ENCODE results near the gene CCDC17. TPM values are rescaled to one million over a fixed set of nuclear protein-coding genes. Genes with fewer than 3 reads are reported as not detected.

The CCDC17 gene
- total RNA-seq, 1 donor from 2014 or later: 3.8 TPM

DNA sequence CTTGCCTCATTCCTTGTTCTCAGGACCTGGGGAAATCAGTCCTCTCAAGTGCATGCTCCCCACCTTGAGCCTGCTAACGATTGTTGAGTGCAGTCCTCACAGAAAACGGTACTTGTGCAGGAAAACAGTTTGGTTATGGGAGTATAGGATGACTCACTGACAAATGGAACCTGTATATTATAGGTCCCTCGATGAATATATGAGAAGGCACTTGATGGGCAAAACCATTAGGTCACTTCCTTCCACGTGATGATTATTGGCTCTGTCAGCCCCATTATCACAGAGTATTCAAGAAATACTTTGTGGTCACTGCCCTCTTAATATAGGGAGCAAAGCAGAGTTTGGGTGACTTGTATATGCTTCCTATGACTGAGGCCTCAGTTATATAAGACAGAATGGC, 6.2 kb downstream of the CCDC17 start:
- no peak overlapping the region for H3K27ac Mint-ChIP-seq (ENCODE audit: unreplicated experiment)
- no peak overlapping the region for H3K9ac ChIP-seq (ENCODE audit: low read length)
- peaks cover 23% of the 10 kb centered on the region for H3K36me3 Mint-ChIP-seq (ENCODE audit: low read depth, unreplicated experiment)
- no peaks in the 10 kb centered on the region for H3K4me1 ChIP-seq (ENCODE audit: insufficient read depth, low read length)
- no peak overlapping the region for H3K4me3 Mint-ChIP-seq (ENCODE audit: unreplicated experiment)
- FAIRE-seq (no peak), DNase-seq (ENCODE audit: low read depth) (peak; percentile 36)
- no peak overlapping the region for H2AFZ ChIP-seq (ENCODE audit: low read depth, low read length)
- no peaks in the 10 kb centered on the region for H3K9me3 ChIP-seq (ENCODE audit: insufficient read depth, low read depth, low read length)
- TF ChIP-seq, protein P1, sequence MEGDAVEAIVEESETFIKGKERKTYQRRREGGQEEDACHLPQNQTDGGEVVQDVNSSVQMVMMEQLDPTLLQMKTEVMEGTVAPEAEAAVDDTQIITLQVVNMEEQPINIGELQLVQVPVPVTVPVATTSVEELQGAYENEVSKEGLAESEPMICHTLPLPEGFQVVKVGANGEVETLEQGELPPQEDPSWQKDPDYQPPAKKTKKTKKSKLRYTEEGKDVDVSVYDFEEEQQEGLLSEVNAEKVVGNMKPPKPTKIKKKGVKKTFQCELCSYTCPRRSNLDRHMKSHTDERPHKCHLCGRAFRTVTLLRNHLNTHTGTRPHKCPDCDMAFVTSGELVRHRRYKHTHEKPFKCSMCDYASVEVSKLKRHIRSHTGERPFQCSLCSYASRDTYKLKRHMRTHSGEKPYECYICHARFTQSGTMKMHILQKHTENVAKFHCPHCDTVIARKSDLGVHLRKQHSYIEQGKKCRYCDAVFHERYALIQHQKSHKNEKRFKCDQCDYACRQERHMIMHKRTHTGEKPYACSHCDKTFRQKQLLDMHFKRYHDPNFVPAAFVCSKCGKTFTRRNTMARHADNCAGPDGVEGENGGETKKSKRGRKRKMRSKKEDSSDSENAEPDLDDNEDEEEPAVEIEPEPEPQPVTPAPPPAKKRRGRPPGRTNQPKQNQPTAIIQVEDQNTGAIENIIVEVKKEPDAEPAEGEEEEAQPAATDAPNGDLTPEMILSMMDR (IDR thresholded peaks at IDR 0.05; ENCODE audit: insufficient read depth, low read depth, low read length): no peak
- TF ChIP-seq EZH2 (IDR thresholded peaks at IDR 0.05; ENCODE audit: insufficient read depth, low read length): no peak
- no peak overlapping the region for H3K4me2 ChIP-seq (ENCODE audit: low read length)
- no peaks in the 10 kb centered on the region for H3K4me1 Mint-ChIP-seq (ENCODE audit: low read depth, unreplicated experiment)
- no peaks in the 10 kb centered on the region for H3K9me3 Mint-ChIP-seq (ENCODE audit: unreplicated experiment)
- no peaks in the 10 kb centered on the region for H3K27me3 Mint-ChIP-seq (ENCODE audit: low read depth, unreplicated experiment)
- H3K4me3 ChIP-seq (ENCODE audit: insufficient read depth, low read depth, low read length): no peak overlapping the region
- peaks cover 4% of the 10 kb centered on the region for H4K20me1 ChIP-seq (ENCODE audit: insufficient read depth, low read length)
- peaks cover 33% of the 10 kb centered on the region for H3K36me3 ChIP-seq (ENCODE audit: insufficient read depth, low read length)
- H3K27ac ChIP-seq (ENCODE audit: low read depth, low read length): peak overlapping the region; percentile 28
- no peaks in the 10 kb centered on the region for H3K79me2 ChIP-seq (ENCODE audit: insufficient read depth, low read length)
- no peaks in the 10 kb centered on the region for H3K27me3 ChIP-seq (ENCODE audit: insufficient read depth, low read length)

DNA sequence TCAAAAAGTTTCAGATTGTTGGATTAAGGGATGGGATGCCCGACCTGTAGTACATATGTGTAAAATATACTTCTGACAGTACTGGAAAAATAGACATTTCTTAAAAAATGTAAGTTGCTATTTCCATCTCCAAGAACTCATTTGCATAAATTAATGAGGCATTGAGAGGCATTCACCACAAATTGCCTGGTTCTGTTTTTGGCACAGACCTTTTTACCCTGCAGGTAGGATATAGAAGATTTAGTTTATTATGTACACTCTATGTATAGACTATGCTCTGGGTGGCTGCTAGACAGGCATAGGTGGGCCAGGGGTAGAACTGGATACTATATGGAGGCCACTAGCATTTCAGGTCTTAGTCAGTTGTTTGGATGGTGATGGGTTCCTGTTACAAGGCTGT, 8.0 kb downstream of the CCDC17 start:
- Histone ChIP-seq H3K27me3 (ENCODE audit: insufficient read depth, low read length) (no peaks in the 10 kb centered on the region), H4K20me1 (ENCODE audit: insufficient read depth, low read length) (peaks cover 4% of the 10 kb centered on the region), H3K4me1 (ENCODE audit: insufficient read depth, low read length) (no peaks in the 10 kb centered on the region), H3K4me3 (ENCODE audit: insufficient read depth, low read depth, low read length) (no peak overlapping the region), H3K36me3 (ENCODE audit: insufficient read depth, low read length) (peaks cover 33% of the 10 kb centered on the region), H3K27ac (ENCODE audit: low read depth, low read length) (no peak overlapping the region), H3K9me3 (ENCODE audit: insufficient read depth, low read depth, low read length) (no peaks in the 10 kb centered on the region), H3K9ac (ENCODE audit: low read length) (no peak overlapping the region), H2AFZ (ENCODE audit: low read depth, low read length) (no peak overlapping the region), H3K79me2 (ENCODE audit: insufficient read depth, low read length) (peaks cover 3% of the 10 kb centered on the region), H3K4me2 (ENCODE audit: low read length) (no peak overlapping the region)
- FAIRE-seq (no peak), DNase-seq (ENCODE audit: low read depth) (no peak)
- Mint-ChIP-seq H3K4me3 (ENCODE audit: unreplicated experiment) (no peak overlapping the region), H3K4me1 (ENCODE audit: low read depth, unreplicated experiment) (no peaks in the 10 kb centered on the region), H3K9me3 (ENCODE audit: unreplicated experiment) (no peaks in the 10 kb centered on the region), H3K27ac (ENCODE audit: unreplicated experiment) (no peak overlapping the region), H3K27me3 (ENCODE audit: low read depth, unreplicated experiment) (no peaks in the 10 kb centered on the region), H3K36me3 (ENCODE audit: low read depth, unreplicated experiment) (peaks cover 27% of the 10 kb centered on the region)
- TF ChIP-seq EZH2 (IDR thresholded peaks at IDR 0.05; ENCODE audit: insufficient read depth, low read length): no peak
- TF ChIP-seq, protein P1 (IDR thresholded peaks at IDR 0.05; ENCODE audit: insufficient read depth, low read depth, low read length): no peak

DNA sequence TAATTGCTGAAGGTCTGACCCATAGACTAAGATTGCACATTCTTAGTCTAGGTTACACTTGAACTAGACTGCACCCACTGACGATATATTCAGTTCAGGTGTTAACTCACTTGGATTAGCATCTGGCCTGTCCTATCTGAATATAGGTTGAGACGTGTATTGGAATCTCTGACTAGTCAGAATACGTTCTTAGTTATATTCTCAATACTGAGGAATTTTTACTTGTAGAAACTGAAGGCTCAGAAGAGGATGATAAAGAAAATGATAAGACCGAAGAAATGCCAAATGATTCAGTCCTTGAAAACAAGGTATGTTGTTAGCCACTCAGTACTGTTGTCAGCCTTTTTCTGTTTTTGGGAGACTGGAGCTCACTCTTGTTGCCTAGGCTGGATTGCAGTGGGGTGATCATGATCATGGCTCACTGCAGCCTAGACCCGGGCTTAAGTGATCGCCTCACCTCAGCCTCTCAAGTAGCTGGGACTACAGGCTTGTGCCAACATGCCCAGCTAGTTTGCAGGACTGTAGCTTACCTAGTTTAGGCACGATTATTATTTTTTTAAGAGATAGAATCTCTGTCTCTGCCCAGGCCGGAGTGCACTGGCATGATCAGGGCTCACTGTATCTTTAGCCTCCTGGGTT, 10.8 kb downstream of the CCDC17 start:
- peaks cover 7% of the 10 kb centered on the region for H3K4me1 Mint-ChIP-seq (ENCODE audit: low read depth, unreplicated experiment)
- H3K4me3 ChIP-seq (ENCODE audit: insufficient read depth, low read depth, low read length): no peak overlapping the region
- H3K4me2 ChIP-seq (ENCODE audit: low read length): no peak overlapping the region
- H3K36me3 ChIP-seq (ENCODE audit: insufficient read depth, low read length): peaks cover 38% of the 10 kb centered on the region
- peak overlapping the region; percentile 58 for H3K27ac Mint-ChIP-seq (ENCODE audit: unreplicated experiment)
- no peak overlapping the region for H3K4me3 Mint-ChIP-seq (ENCODE audit: unreplicated experiment)
- peaks cover 5% of the 10 kb centered on the region for H4K20me1 ChIP-seq (ENCODE audit: insufficient read depth, low read length)
- no peak for DNase-seq (ENCODE audit: low read depth)
- H2AFZ ChIP-seq (ENCODE audit: low read depth, low read length): no peak overlapping the region
- TF ChIP-seq, protein P1 (IDR thresholded peaks at IDR 0.05; ENCODE audit: insufficient read depth, low read depth, low read length): no peak
- TF ChIP-seq EZH2 (IDR thresholded peaks at IDR 0.05; ENCODE audit: insufficient read depth, low read length): no peak
- no peaks in the 10 kb centered on the region for H3K27me3 Mint-ChIP-seq (ENCODE audit: low read depth, unreplicated experiment)
- no peak for FAIRE-seq
- no peaks in the 10 kb centered on the region for H3K4me1 ChIP-seq (ENCODE audit: insufficient read depth, low read length)
- H3K27me3 ChIP-seq (ENCODE audit: insufficient read depth, low read length): no peaks in the 10 kb centered on the region
- H3K27ac ChIP-seq (ENCODE audit: low read depth, low read length): no peak overlapping the region
- peaks cover 21% of the 10 kb centered on the region for H3K36me3 Mint-ChIP-seq (ENCODE audit: low read depth, unreplicated experiment)
- H3K9me3 Mint-ChIP-seq (ENCODE audit: unreplicated experiment): no peaks in the 10 kb centered on the region
- no peak overlapping the region for H3K9ac ChIP-seq (ENCODE audit: low read length)
- peaks cover 3% of the 10 kb centered on the region for H3K79me2 ChIP-seq (ENCODE audit: insufficient read depth, low read length)
- H3K9me3 ChIP-seq (ENCODE audit: insufficient read depth, low read depth, low read length): no peaks in the 10 kb centered on the region

All from astrocyte (in vitro differentiated cells and primary cell).